GM21423 (cell line): ENCODE results near the gene NONO.
"Not testable (repeated sequence)": the region's sequence is repeated elsewhere in the genome, so short reads cannot be mapped to it uniquely, and the experiment has no call there.

Experiments used
- ATAC-seq: cut with Tn5 transposase; IDR thresholded peaks from one replicate; pipeline ENCODE4 v1.9.1; 2021; ENCODE audit warnings: mild to moderate bottlenecking, moderate library complexity; ENCODE audit not compliant: unreplicated experiment

The NONO gene

DNA sequence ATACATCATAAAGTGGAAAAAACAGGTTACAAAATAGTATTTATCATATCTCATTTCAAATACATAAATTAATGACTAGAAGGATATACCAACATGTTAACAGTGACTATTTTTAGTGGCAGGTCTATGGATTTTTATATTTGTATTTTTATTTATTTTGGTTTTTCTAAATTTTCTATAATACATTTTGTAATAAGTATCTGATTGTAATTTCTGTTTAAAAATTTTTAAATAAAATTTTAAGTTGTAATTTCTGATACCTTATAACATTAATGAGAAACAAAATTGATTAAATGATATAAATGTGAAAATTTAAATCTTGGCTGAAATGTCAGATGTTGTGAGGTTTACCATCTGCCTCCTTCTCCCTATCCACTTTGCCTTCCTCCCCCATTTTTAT is 2.5 kb downstream of the NONO start:
- no peak for ATAC-seq

GRCh38 chrX:71291381-71291780 is 7.9 kb downstream of the NONO start:
- ATAC-seq: no peak

DNA sequence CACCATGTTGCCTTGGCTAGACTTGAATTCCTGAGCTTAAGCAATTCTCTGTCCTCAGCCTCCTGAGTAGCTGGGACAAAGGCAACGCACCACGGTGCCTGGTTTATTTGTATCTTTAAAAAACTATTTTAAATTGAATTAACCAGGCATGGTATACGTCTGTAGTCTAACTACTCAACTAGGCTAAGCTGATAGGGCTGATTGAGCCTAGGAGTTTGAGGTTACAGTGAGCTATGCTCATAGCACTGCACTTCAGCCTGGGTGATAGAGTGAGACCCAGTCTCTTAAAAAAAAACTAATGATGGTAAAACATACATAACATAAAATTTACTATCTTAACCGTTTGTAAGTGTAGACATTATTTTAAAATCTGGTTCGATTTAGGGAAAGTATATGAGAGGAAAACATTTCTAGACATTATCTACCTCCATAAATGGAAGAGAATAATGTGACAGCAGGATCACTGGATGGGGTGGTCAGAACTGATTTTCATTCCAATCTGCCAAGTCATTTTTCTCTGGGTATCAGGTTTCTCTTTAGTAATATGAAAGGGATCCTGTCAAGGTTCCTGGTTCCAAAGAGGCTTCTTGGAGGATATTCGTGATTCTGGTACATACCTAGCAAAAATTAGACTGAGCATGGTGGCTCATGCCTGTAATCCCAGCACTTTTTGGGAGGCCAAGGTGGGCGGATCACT is 9.4 kb downstream of the NONO start:
- ATAC-seq: no peak

DNA sequence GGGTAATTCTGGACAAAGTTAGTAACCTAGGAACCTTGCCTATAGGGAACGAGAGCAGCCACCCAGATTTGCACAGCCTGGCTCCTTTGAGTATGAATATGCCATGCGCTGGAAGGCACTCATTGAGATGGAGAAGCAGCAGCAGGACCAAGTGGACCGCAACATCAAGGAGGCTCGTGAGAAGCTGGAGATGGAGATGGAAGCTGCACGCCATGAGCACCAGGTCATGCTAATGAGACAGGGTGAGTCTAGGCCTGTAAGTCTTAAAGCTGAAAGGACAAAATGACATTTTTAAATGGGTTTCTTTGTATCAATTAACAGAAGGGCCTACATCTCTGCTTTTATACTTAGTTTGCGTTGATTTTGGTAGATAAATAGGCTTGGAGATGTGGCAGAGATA is 13.4 kb downstream of the NONO start:
- no peak for ATAC-seq

- ATAC-seq: no peak
Measured at GRCh38 chrX:71298119-71298518, 14.7 kb downstream of the NONO start.

GRCh38 chrX:71300064-71300463 is 16.6 kb downstream of the NONO start:
- ATAC-seq: not testable (repeated sequence)

GRCh38 chrX:71300495-71300894 is 17.1 kb downstream of the NONO start:
- ATAC-seq: not testable (repeated sequence)

DNA sequence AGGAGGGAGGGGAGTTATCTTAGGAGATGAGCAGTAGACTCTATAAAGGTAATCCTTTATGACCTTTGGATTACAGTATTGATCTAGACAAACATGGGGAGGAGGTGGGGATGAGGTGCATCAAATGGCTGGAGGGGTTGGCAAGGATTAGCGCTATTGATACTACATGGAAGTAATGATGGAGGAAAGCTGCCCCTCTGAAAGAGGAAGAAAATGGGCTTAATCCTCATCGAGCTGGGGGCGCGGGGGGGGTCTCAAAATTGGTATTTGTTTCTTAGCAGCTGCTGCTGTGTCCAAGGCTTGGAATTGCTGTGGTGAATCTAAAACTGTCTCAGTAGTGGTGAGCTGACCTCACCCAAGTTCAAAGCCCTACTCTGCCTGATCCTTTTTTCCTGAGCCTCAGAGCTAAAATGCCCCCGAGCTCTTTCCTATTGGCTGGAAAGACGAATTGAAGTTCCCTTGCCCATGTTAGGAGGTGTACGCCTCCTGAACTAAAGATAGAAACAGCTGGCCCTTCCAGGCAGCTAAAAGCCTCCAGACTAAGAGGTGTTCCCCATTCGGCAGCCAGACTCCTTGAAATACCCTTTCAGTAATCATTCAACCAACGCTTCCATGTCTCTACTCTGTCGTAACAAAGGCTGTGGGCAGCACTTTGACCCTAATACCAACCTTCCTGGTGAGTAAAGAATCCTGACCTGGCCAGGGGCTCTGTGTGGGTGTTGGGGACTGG is 17.9 kb downstream of the NONO start, which contains the start of gene ITGB1BP2:
ITGB1BP2 (plus strand) TSS at position 556 of the 730 bp plus-strand sequence; CDS start at position 613, 57 bp downstream.
- ATAC-seq: no peak

- ATAC-seq: no peak
Measured at GRCh38 chrX:71302461-71303213, 19.2 kb downstream of the NONO start.

DNA sequence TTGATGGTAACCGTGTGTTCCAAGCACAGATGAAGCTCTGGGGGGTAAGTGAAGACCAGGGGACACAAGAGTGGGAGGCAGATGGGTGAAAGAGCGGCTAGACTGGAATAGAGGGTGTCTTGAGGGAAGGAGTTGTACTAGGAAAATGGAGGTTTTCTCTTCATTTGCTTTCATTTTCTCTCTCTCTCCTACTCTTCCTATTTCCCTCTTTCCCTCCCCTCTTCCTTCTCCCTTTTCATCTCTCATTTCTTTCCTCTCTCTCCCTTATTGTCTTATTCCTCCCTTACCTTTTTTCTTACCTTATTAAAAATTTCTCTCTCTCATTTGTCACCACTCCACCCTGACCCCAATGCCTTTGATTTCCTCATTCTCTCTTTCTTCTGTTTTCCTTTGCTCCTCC is 21.1 kb downstream of the NONO start:
- no peak for ATAC-seq

DNA sequence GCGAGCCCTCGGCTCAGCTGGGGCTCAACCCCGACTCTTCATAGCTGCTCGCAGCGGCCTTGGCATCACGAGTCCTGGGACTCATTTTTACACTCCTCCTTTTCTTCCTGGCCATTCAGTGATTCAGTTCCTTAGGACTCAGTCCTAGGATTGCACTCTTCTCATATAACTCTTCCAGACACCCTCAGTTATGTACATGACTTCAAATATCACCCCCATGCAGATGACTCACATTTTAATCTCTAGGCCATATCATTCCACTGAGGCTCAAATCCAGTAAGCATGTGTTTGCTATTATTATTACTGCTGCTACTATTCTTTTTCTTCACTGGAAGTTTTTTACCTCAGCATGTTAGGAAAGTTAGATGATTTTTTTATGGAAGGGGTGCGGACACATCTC is 32.5 kb downstream of the NONO start:
- ATAC-seq: no peak

GRCh38 chrX:71316959-71317358 is 33.5 kb downstream of the NONO start:
- ATAC-seq: not testable (repeated sequence)

GRCh38 chrX:71320126-71320525 is 36.7 kb downstream of the NONO start:
- ATAC-seq: no peak

DNA sequence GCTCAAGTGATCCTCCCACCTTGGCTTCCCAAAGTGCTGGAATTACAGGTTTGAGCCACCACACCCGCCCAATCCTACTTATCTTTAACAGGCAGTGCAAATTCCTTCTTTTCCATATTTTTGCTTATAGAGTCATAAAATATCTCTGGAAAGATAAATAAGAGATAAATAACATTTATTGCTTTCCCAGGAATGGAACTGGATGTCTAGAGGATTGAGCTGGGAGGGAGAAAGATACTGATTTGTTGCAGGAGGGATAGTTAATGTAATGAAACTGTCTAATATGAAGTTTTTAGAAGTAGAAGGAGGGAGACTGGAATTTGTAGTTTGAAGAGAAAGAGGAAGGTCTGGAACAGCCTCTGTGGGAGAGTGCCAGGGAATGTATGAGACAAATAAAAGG is 38.3 kb downstream of the NONO start:
- ATAC-seq: no peak

DNA sequence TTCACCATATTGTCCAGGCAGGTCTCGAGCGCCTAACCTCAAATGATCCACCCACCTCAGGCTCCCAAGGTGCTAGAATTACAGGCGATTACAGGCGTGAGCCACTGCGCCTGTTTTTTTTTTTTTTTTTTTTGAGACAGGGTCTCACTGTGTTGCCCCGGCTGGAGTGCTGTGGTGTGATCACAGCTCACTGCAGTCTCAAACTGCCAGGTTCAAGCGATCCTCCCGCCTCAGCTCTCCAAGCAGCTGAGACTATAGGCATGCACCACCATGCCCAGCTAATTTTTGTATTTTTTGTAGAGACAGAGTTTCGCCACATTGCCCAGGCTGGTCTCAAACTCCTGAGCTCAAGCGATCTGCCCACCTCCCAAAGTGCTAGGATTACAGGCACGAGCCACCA is 41.0 kb downstream of the NONO start:
- not testable (repeated sequence) for ATAC-seq

GRCh38 chrX:71326394-71326793 is 43.0 kb downstream of the NONO start:
- no peak for ATAC-seq

GRCh38 chrX:71349151-71349665 is 65.8 kb downstream of the NONO start:
- ATAC-seq: not testable (repeated sequence)

- ATAC-seq: not testable (repeated sequence)
Measured at GRCh38 chrX:71349867-71350266, 66.4 kb downstream of the NONO start.
